Measurements from ENCODE around the gene RPS6KA1.

DNA sequence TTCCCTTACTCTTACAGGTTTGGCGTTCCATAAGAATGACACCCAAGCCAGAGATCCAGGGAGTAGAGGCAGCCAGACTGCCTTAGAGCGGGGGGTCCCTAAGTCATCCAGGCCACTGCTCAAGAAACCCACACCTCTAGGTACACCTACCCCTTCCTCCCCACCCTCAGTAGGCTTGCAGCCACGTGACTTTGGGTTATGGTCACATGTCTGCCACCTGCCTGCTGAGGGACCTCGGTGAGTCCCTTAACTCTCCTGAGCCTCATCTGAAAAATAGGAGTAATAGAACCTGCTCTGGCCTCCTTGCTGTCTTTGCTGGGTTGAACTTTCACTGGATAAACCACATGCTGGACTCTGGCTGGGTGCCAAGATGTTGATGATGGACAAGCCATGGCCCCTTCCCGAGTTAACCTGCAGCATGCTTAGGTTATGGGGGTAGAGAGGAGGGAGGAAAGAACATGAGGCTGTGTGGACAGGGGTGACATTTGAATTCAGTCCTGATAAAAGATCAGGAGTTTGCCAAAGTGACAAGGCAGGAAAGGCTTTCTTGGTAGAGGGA lies 4.5 kb downstream of the RPS6KA1 start:
- TF ChIP-seq, protein P1, sequence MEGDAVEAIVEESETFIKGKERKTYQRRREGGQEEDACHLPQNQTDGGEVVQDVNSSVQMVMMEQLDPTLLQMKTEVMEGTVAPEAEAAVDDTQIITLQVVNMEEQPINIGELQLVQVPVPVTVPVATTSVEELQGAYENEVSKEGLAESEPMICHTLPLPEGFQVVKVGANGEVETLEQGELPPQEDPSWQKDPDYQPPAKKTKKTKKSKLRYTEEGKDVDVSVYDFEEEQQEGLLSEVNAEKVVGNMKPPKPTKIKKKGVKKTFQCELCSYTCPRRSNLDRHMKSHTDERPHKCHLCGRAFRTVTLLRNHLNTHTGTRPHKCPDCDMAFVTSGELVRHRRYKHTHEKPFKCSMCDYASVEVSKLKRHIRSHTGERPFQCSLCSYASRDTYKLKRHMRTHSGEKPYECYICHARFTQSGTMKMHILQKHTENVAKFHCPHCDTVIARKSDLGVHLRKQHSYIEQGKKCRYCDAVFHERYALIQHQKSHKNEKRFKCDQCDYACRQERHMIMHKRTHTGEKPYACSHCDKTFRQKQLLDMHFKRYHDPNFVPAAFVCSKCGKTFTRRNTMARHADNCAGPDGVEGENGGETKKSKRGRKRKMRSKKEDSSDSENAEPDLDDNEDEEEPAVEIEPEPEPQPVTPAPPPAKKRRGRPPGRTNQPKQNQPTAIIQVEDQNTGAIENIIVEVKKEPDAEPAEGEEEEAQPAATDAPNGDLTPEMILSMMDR (IDR thresholded peaks at IDR 0.05): no peak
- TF ChIP-seq POLR2A (IDR thresholded peaks at IDR 0.05) (no peak), EP300 (IDR thresholded peaks at IDR 0.05) (no peak)

Measured in tibial nerve (tissue), 4 donors.